ENCODE data around the gene GAST.

GAST gene

DNA sequence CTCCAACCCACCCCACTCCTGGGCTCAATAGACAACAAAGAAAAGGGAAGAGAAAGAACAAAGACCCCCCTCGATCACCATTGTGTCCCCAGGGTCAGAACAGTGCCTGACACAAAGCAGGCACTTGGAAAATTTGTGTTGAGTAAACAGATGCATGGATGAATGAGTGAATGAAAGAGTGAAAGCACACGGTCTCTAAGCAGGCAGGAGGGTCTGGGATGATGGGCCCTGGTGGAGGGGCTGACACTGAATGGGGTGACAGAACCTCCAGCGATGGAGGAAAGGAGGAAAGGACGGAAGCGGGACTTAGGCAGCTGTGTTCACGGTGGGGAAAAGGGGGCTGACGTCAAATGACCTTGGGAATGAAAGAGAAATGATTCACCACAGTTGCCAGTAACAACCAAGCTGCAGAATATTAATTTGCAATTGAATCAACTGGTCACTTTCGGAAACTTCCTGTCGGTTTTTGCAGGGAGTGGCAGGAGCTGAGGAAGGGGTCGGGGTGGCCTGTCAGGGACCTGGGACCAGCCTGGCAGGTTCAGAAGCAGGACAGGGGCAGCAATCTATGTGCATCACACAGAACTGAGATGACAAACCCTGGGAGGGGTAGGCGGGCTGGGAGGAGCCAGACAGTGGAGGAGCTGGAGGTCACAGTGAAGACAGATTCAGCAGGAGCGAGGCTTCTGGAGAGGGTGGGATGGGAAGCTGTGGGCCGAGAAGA is 6.7 kb upstream of the GAST start:
- no peaks in the 10 kb centered on the region for H3K4me1 ChIP-seq (ENCODE audit: low read length)
- H4K20me1 ChIP-seq (ENCODE audit: insufficient read depth, low read length) = no peaks in the 10 kb centered on the region
- H3K79me2 ChIP-seq (ENCODE audit: low read length) = no peaks in the 10 kb centered on the region
- H3K36me3 ChIP-seq (replicated peaks; ENCODE audit: low read depth, low read length) = no peaks in the 10 kb centered on the region
- no peak overlapping the region for H3K27ac ChIP-seq (ENCODE audit: low read length)
- H3K4me3 ChIP-seq (ENCODE audit: low read length) = no peak overlapping the region
- no peaks in the 10 kb centered on the region; the same call in 1 of the 2 replicates for H3K27me3 ChIP-seq (ENCODE audit: low read depth, low read length)
- TF ChIP-seq, protein P1, sequence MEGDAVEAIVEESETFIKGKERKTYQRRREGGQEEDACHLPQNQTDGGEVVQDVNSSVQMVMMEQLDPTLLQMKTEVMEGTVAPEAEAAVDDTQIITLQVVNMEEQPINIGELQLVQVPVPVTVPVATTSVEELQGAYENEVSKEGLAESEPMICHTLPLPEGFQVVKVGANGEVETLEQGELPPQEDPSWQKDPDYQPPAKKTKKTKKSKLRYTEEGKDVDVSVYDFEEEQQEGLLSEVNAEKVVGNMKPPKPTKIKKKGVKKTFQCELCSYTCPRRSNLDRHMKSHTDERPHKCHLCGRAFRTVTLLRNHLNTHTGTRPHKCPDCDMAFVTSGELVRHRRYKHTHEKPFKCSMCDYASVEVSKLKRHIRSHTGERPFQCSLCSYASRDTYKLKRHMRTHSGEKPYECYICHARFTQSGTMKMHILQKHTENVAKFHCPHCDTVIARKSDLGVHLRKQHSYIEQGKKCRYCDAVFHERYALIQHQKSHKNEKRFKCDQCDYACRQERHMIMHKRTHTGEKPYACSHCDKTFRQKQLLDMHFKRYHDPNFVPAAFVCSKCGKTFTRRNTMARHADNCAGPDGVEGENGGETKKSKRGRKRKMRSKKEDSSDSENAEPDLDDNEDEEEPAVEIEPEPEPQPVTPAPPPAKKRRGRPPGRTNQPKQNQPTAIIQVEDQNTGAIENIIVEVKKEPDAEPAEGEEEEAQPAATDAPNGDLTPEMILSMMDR (IDR thresholded peaks at IDR 0.05; ENCODE audit: low read depth, low read length) = no peak
- TF ChIP-seq EZH2phosphoT487 (IDR thresholded peaks at IDR 0.05; ENCODE audit: low read depth) = no peak
- no peak overlapping the region for H3K9ac ChIP-seq (ENCODE audit: low read length)
- H2AFZ ChIP-seq (ENCODE audit: low read depth, low read length) = no peak overlapping the region
- H3K9me3 ChIP-seq (ENCODE audit: insufficient read depth, low read length) = no peaks in the 10 kb centered on the region
- no peak overlapping the region for H3K4me2 ChIP-seq (ENCODE audit: low read length)

DNA sequence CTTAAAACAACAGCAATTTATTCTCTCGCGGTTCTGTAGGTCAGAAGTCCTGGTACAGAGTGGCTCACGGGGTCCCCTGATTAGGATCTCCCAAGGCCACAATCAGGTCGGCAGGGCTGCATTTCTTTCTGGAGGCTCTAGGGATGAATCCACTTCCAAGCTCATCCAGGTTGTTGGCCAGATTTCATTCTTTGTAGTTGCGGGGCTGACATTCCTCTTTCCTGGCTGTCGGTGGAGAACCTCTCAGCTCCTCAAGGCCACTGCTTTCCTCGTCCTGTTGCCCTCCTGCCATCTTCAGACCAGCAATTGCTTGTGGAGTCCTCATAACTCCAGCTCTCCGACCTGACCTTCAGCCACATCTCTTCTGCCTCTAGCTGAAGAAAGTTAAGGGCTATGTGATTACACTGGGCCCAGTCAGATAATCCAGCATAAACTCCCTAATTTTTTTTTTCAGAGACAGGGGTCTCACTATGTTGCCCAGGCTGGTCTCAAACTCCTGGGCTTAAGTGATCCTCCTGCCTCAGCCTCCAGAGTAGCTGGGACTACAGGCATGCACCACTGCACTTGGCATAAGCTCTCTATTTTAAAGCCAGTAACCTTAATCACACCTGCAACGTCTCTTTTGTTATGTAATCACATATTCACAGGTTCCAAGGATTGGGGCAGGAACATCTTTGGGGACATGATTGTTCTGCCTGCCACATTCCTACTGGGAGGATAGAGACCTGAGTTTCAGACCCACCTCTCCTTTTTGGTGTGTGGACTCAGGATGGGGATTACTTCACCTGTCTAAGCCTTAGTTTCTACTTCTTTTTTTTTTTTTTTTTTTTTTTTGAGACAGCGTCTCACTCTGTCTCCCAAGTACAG is 4.1 kb upstream of the GAST start:
- Histone ChIP-seq H2AFZ (ENCODE audit: low read depth, low read length) (no peak overlapping the region), H3K9ac (ENCODE audit: low read length) (no peak overlapping the region), H3K27me3 (ENCODE audit: low read depth, low read length) (peaks cover 4% of the 10 kb centered on the region; the same call in 1 of the 2 replicates), H3K4me2 (ENCODE audit: low read length) (no peak overlapping the region), H4K20me1 (ENCODE audit: insufficient read depth, low read length) (no peaks in the 10 kb centered on the region), H3K27ac (ENCODE audit: low read length) (no peak overlapping the region), H3K79me2 (ENCODE audit: low read length) (no peaks in the 10 kb centered on the region), H3K9me3 (ENCODE audit: insufficient read depth, low read length) (no peaks in the 10 kb centered on the region), H3K4me1 (ENCODE audit: low read length) (no peaks in the 10 kb centered on the region), H3K4me3 (ENCODE audit: low read length) (no peak overlapping the region), H3K36me3 (replicated peaks; ENCODE audit: low read depth, low read length) (no peaks in the 10 kb centered on the region)
- no peak for TF ChIP-seq EZH2phosphoT487 (IDR thresholded peaks at IDR 0.05; ENCODE audit: low read depth)
- TF ChIP-seq, protein P1 (IDR thresholded peaks at IDR 0.05; ENCODE audit: low read depth, low read length) = no peak

DNA sequence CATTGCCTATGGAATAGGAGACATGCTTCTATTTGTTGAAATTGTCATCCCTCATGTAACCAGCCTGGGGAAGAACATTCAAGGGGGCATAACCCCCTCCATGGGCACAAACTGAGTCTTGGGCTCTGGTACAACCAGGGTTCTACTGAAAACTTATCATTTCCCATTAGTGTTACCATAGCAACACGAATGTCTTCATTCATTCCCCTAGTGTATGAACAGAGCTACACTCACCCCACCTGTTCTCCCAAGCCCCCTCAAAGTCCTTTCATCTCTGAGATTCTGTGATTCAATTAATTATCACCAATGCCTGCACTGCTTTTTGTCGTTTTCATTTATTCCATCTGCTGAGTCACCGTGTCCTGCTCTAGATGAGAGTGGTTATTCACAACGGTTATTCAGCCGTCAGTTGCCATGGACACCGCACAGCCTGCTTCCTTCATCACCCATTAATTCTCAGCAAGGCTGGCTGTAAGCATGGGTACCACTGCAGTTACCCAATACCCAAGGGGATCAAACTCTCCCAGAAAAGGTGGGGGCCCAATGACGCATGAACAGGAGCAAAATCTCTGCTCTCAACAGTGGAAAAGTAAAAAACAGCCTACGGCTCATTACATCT is 1.6 kb upstream of the GAST start:
- H3K4me3 ChIP-seq (ENCODE audit: low read length) = no peak overlapping the region
- peaks cover 4% of the 10 kb centered on the region; the same call in 1 of the 2 replicates for H3K27me3 ChIP-seq (ENCODE audit: low read depth, low read length)
- no peak overlapping the region for H3K4me2 ChIP-seq (ENCODE audit: low read length)
- no peaks in the 10 kb centered on the region for H3K9me3 ChIP-seq (ENCODE audit: insufficient read depth, low read length)
- TF ChIP-seq, protein P1 (IDR thresholded peaks at IDR 0.05; ENCODE audit: low read depth, low read length) = no peak
- no peak for TF ChIP-seq EZH2phosphoT487 (IDR thresholded peaks at IDR 0.05; ENCODE audit: low read depth)
- no peak overlapping the region for H3K9ac ChIP-seq (ENCODE audit: low read length)
- no peaks in the 10 kb centered on the region for H3K4me1 ChIP-seq (ENCODE audit: low read length)
- H2AFZ ChIP-seq (ENCODE audit: low read depth, low read length) = no peak overlapping the region
- no peaks in the 10 kb centered on the region for H3K79me2 ChIP-seq (ENCODE audit: low read length)
- H3K27ac ChIP-seq (ENCODE audit: low read length) = no peak overlapping the region
- H4K20me1 ChIP-seq (ENCODE audit: insufficient read depth, low read length) = no peaks in the 10 kb centered on the region
- no peaks in the 10 kb centered on the region for H3K36me3 ChIP-seq (replicated peaks; ENCODE audit: low read depth, low read length)
